ENCODE results near the gene KLHL14. TPM values are rescaled to one million over a fixed set of nuclear protein-coding genes. Genes with fewer than 3 reads are reported as not detected.

KLHL14 gene
- total RNA-seq, 1 experiment from 2014 or later, result not detected

DNA sequence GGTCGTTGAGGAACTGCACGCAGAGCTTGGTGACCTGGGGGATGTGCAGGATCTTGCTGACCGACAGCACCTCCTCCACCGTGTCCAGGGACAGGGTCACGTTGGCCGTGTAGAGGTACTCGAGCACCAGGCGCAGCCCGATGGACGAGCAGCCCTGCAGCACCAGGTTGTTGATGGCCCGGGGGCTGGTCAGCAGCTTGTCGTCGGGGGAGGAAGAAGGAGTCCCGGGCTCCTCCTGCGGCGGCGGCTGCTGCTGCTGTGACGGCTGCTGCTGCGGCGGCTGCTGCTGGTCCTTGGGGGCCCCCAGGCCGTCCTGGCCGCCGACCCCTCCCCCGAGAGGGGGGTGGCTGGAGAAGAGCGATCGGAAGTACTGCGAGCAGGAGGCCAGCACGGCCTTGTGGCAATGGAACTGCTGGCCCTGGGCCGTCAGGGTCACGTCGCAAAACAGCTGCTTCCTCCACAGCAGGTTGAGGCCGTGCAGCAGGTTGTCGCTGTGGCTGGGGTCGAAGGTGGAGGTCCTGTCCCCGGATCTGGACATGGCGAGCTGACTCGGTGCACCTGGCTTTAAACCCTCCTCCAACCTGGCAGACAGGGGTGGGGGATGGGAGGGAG is 2.7 kb downstream of the KLHL14 start:
- DNase-seq (ENCODE audit: low read depth), result no peak

DNA sequence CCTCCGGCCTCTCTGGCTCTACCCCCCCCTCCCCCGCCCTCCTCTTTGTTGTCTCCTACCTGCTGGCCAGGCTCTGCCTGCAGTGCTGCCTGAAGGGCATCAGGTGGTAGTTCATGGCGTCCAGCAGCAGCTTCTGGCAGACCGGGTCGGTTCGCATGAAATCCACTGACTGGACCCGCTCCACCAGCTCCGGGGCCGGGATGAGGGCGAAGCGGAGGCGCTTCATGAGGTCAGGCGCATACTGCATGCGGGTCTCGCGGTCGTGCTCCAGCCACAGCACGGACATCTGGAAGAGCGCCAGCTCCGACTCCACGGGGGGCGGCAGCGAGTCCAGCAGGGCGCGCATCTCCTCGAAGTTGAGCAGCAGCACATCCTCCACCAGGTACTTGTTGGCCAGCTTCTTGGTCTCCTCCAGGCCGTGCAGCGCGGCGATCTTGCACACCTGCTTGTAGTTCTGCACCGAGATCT is 3.2 kb downstream of the KLHL14 start:
- no peak for DNase-seq (ENCODE audit: low read depth)

GRCh38 chr18:32769071-32769585 is 3.7 kb downstream of the KLHL14 start:
- no peak for DNase-seq (ENCODE audit: low read depth)

DNA sequence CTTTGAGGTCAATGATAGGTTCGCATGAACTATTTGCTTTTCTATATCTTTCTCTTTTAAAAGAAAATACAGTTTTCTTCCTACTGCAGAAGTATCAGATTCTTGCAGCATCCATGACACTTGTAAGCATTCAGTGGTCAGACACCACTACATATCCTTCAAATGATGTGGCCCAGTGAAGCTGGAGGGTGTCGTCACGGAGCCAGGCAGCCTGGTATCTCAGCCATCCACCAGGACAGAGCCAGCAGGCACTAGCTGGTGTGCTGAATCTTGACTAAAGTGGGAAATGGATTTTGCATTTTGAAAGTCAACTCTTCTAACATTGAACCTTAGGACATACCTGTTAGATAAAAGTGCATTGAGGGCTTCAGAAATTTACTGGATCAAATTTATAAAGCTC is 5.4 kb downstream of the KLHL14 start:
- no peak for DNase-seq (ENCODE audit: low read depth)

GRCh38 chr18:32764611-32765244 is 8.1 kb downstream of the KLHL14 start:
- DNase-seq (ENCODE audit: low read depth), result no peak

- DNase-seq (ENCODE audit: low read depth), result no peak
These were observed 9.5 kb downstream of the KLHL14 start for GRCh38 chr18:32763293-32763692.

GRCh38 chr18:32761231-32761630 is 11.6 kb downstream of the KLHL14 start:
- no peak for DNase-seq (ENCODE audit: low read depth)

- DNase-seq (ENCODE audit: low read depth), result no peak
These were observed 12.4 kb downstream of the KLHL14 start for GRCh38 chr18:32760391-32760790.

DNA sequence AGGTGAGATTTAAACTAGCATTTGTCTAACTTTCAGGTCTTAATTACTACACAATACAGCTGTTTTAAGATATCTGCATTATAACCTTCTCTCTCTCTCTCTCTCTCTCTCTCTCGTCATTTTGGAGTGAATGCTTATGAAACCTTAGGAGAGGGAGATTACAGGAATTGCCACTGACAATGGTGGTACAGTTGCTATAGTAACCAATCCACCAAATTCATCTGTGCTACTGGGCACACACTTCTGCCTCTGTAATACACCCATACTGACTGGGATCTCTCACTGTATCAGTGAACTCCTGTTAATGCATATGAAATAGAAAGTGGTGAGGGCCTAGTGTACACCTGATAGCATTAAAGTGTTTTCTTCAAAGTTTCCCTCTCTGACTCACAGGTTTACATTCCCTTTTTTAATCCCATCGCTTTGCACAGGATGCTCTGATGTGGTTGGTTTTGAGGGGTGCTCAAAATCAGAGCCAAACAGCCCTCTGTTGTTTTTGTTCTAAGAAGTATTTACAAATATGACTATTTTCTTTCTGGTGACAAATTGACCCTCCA is 13.1 kb downstream of the KLHL14 start:
- no peak for DNase-seq (ENCODE audit: low read depth)

GRCh38 chr18:32754508-32755263 is 18.1 kb downstream of the KLHL14 start:
- DNase-seq (ENCODE audit: low read depth), result no peak

DNA sequence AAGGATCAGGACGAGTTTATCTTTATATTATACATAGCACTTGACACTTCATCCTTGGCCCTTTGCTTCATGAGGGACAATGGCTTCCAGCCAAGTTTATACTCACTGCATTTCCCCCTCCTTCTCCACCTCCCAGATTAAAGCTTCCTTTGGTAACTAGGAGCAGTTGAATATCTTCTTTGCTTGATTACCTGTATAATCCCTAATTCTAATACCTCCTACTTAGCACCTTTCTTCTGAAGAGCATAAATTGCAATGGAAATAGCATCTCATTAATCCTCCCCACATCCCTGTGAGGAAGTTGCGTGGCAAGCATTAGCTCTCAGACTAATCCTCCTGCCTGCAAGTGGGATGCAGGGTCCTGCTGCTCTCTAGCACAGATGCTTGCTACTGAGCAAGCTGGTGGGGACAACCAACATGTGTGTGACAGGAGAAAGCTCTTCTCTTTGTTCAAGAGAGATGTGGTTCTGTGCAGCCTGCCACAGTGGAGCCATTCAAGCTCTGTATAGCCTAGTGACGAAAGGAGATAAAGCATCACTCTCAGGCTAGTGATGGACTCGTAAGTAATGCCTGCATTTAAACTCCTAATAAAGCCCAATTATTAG is 19.1 kb downstream of the KLHL14 start:
- DNase-seq (ENCODE audit: low read depth), result no peak

DNA sequence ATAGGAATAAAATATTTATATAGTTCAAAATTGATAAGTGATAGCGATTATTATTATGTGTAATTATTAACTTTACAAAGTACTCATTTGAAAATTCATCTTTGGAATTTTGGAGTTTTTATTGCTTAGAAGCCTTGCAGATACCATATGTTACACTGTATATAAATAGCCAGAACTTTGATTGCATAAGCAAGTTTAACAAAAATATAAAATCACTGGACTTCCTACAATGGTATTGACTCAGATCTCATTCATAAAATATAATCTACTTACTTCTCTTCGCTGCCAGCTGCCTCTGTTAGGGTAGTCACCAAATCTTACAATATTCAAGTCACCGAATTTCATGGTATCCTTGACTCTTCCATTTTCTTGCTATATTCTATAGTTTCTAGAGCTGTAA is 22.5 kb downstream of the KLHL14 start:
- no peak for DNase-seq (ENCODE audit: low read depth)

GRCh38 chr18:32749809-32750208 is 23.0 kb downstream of the KLHL14 start:
- no peak for DNase-seq (ENCODE audit: low read depth)

DNA sequence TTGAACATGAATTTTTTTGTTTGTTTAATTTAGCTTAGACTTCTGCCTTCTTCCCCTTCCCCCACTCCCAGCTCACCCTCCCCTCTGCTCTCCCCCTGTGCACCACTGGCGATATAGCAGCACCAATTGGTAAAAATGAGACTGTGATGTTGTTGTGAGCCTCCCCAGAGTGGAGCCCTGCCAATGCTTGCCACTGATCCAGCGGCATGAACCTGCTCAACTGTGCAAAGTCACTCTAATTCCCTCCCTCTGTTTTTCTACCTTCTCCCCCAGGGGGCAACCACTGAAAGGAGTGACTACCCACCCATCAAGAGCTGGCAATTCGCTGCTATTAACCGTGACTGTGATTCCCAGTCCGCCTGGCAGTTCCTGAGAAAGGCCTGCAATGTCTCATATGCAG is 30.2 kb downstream of the KLHL14 start:
- no peak for DNase-seq (ENCODE audit: low read depth)

GRCh38 chr18:32735781-32736180 is 37.0 kb downstream of the KLHL14 start:
- DNase-seq (ENCODE audit: low read depth), result peak; percentile 57

GRCh38 chr18:32734442-32734841 is 38.4 kb downstream of the KLHL14 start:
- DNase-seq (ENCODE audit: low read depth), result no peak

GRCh38 chr18:32732165-32732564 is 40.7 kb downstream of the KLHL14 start:
- no peak for DNase-seq (ENCODE audit: low read depth)

DNA sequence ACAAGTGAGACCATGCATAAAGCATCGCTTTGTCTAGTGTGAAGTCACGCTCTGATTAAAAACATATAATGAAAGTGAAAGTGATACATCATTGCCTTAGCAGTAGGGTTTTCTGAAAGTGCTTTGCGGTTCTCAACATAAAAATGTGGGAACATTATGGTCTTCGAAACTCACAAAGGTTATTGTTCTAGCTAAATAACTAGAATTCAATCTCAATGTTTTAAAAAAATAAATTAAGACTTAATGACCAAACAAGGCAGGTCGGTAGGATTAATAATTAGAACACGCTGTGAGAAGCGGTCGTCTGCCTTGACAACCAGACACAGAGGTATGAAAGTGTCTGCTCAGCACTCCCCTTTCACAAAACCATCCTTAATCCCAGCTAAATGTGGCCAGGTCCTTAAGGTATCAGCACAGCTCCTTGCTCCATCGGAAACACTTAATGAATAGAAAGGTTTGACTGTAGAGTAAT is 42.2 kb downstream of the KLHL14 start:
- peak; percentile 21 for DNase-seq (ENCODE audit: low read depth)

DNA sequence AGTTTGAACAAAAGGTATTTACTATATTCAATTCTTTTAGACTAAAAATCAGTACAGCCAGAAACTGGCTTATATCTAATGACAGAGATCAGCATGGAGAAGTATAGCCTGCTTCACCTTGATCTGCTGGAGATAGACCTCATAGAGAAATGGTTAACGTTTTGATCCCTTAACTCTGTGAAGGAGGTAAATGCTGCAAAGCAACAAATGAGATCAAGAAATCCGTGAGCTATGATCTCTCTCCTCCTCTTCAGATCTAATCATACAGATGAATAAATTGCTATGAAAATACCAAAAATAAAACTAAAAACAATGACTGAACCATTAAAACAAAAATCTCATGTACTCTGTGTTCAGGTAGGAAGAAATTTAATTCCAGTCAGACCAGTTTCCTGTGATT is 42.8 kb downstream of the KLHL14 start:
- peak; percentile 5 for DNase-seq (ENCODE audit: low read depth)

DNA sequence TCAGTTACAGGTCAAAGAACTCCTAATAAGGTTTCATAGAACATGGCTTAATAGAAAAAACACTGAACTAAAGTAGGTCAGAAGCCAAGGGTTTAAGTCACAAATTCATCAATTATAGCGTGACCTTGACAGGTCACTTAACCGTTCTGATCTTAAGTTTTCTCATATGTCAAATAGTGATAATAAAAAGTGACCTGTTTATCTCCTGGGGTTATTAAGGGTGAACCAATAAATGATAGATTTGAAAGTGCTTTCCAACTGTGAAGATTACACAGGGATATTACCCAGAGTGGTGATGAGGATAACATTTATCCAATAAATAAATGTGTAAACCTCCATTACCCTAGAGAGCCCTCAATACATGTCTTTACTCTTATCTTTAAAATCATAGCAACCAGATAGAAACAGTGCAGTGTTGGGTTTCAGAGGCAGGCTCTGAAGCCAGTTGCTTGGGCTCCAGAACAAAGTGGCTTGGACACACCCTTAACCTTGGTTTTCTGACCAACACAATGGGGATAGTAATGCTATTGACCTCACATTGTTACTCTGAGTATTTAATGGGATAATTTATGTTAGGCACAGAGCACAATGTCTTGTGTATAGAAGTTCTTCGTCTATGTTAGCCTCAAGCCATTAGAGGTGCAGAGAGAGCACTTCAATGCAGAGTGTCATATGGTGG is 48.6 kb downstream of the KLHL14 start:
- DNase-seq (ENCODE audit: low read depth), result no peak

- DNase-seq (ENCODE audit: low read depth), result no peak
These were observed 50.5 kb downstream of the KLHL14 start for GRCh38 chr18:32722279-32722678.

All from LHCN-M2 (cell line).